Tongue (tissue), 2 donors: ENCODE results near the gene VAV3. TPM values are rescaled to one million over a fixed set of nuclear protein-coding genes. Genes with fewer than 3 reads are reported as not detected.

Source experiments
- DNase-seq: peaks from one replicate; pipeline ENCODE4 v3.0.0-alpha.2; 2015
- total RNA-seq: library from RNA; depleted of rRNA; stranded (reverse); fragments of >200 nt; gene quantifications from one replicate; pipeline ENCODE4 v1.2.3, GENCODE V29; 2014

VAV3 gene
- total RNA-seq, 1 donor from 2014 or later = 39.8 TPM

GRCh38 chr1:107974090-107974489 is 9.1 kb upstream of the VAV3 start:
- DNase-seq = no peak

- DNase-seq = no peak
Observed at GRCh38 chr1:107972391-107973180, 7.6 kb upstream of the VAV3 start.

- DNase-seq = no peak
Observed at GRCh38 chr1:107966550-107966949, 1.6 kb upstream of the VAV3 start.

GRCh38 chr1:107964336-107965109 is 457 bp downstream of the VAV3 start:
- peak; percentile 28 for DNase-seq

- DNase-seq = peak; percentile 52
Observed at GRCh38 chr1:107963601-107964335, 1.2 kb downstream of the VAV3 start.

- DNase-seq = peak; percentile 32
Observed at GRCh38 chr1:107963008-107963407, 2.0 kb downstream of the VAV3 start.

- peak; percentile 35 for DNase-seq
Observed at GRCh38 chr1:107954719-107955415, 10.1 kb downstream of the VAV3 start.

GRCh38 chr1:107954126-107954525 is 10.9 kb downstream of the VAV3 start:
- peak; percentile 56 for DNase-seq

- DNase-seq = peak; percentile 62
Observed at GRCh38 chr1:107953556-107953955, 11.4 kb downstream of the VAV3 start.

- no peak for DNase-seq
Observed at GRCh38 chr1:107952989-107953388, 12.0 kb downstream of the VAV3 start.

- DNase-seq = no peak
Observed at GRCh38 chr1:107950464-107950863, 14.5 kb downstream of the VAV3 start.

GRCh38 chr1:107949467-107950253 is 15.3 kb downstream of the VAV3 start:
- DNase-seq = no peak

GRCh38 chr1:107946794-107947193 is 18.2 kb downstream of the VAV3 start:
- DNase-seq = no peak

GRCh38 chr1:107943694-107944093 is 21.3 kb downstream of the VAV3 start:
- DNase-seq = no peak

GRCh38 chr1:107942814-107943213 is 22.2 kb downstream of the VAV3 start:
- no peak for DNase-seq

GRCh38 chr1:107941531-107941930 is 23.4 kb downstream of the VAV3 start:
- DNase-seq = no peak

- DNase-seq = no peak
Observed at GRCh38 chr1:107941123-107941522, 23.9 kb downstream of the VAV3 start.

- no peak for DNase-seq
Observed at GRCh38 chr1:107940701-107941100, 24.3 kb downstream of the VAV3 start.

GRCh38 chr1:107940017-107940577 is 24.9 kb downstream of the VAV3 start:
- no peak for DNase-seq

- no peak for DNase-seq
Observed at GRCh38 chr1:107939256-107939655, 25.7 kb downstream of the VAV3 start.
